ENCODE results near the gene IL4. TPM values are rescaled to one million over a fixed set of nuclear protein-coding genes. Genes with fewer than 3 reads are reported as not detected.

IL4 gene
- polyA plus RNA-seq, 1 donor from 2014 or later, result not detected

- TF ChIP-seq RAD21 (conservative IDR thresholded peaks at IDR 0.05), result no peak
- TF ChIP-seq EZH2 (IDR thresholded peaks at IDR 0.05; ENCODE audit: borderline replicate concordance, insufficient read depth, low read length, poor library complexity, severe bottlenecking), result no peak
- no peak for TF ChIP-seq SMC3 (conservative IDR thresholded peaks at IDR 0.05; ENCODE audit: poor library complexity)
- TF ChIP-seq, protein P1, sequence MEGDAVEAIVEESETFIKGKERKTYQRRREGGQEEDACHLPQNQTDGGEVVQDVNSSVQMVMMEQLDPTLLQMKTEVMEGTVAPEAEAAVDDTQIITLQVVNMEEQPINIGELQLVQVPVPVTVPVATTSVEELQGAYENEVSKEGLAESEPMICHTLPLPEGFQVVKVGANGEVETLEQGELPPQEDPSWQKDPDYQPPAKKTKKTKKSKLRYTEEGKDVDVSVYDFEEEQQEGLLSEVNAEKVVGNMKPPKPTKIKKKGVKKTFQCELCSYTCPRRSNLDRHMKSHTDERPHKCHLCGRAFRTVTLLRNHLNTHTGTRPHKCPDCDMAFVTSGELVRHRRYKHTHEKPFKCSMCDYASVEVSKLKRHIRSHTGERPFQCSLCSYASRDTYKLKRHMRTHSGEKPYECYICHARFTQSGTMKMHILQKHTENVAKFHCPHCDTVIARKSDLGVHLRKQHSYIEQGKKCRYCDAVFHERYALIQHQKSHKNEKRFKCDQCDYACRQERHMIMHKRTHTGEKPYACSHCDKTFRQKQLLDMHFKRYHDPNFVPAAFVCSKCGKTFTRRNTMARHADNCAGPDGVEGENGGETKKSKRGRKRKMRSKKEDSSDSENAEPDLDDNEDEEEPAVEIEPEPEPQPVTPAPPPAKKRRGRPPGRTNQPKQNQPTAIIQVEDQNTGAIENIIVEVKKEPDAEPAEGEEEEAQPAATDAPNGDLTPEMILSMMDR (IDR thresholded peaks at IDR 0.05; ENCODE audit: poor library complexity, severe bottlenecking), result no peak
- no peak for TF ChIP-seq TAF1 (IDR thresholded peaks at IDR 0.05; ENCODE audit: low read depth)
- no peak for TF ChIP-seq EP300 (conservative IDR thresholded peaks at IDR 0.05; ENCODE audit: poor library complexity, severe bottlenecking)
- no peak for TF ChIP-seq POLR2AphosphoS5 (IDR thresholded peaks at IDR 0.05)
- no peak for TF ChIP-seq REST (IDR thresholded peaks at IDR 0.05; ENCODE audit: borderline replicate concordance)
- TF ChIP-seq MXI1 (conservative IDR thresholded peaks at IDR 0.05; ENCODE audit: poor library complexity, severe bottlenecking), result no peak
- no peak overlapping the region for H3K4me3 ChIP-seq (ENCODE audit: low read length)
- H3K27ac ChIP-seq (ENCODE audit: low read length), result no peak overlapping the region
- H4K20me1 ChIP-seq (ENCODE audit: insufficient read depth), result no peaks in the 10 kb centered on the region
- no peaks in the 10 kb centered on the region for H3K9me3 ChIP-seq (ENCODE audit: low read length)
- no peaks in the 10 kb centered on the region for H3K79me2 ChIP-seq (replicated peaks; ENCODE audit: insufficient read depth, low read length)
- no peak overlapping the region for H3K9ac ChIP-seq (ENCODE audit: low read length)
- no peaks in the 10 kb centered on the region for H3K9me2 ChIP-seq (ENCODE audit: insufficient read depth, low read length)
- H3F3A ChIP-seq (ENCODE audit: insufficient read depth, low read length, poor library complexity, severe bottlenecking), result no peaks in the 10 kb centered on the region
- no peaks in the 10 kb centered on the region for H3K27me3 ChIP-seq (ENCODE audit: insufficient read depth, low read depth, low read length)
- no peaks in the 10 kb centered on the region for H3K36me3 ChIP-seq (ENCODE audit: insufficient read depth, low read length)
- H3K4me2 ChIP-seq (ENCODE audit: low read length), result no peak overlapping the region
- no peak overlapping the region for H2AFZ ChIP-seq (ENCODE audit: low read depth, low read length)
Measured at GRCh38 chr5:132681476-132681831, 7.7 kb downstream of the IL4 start.

DNA sequence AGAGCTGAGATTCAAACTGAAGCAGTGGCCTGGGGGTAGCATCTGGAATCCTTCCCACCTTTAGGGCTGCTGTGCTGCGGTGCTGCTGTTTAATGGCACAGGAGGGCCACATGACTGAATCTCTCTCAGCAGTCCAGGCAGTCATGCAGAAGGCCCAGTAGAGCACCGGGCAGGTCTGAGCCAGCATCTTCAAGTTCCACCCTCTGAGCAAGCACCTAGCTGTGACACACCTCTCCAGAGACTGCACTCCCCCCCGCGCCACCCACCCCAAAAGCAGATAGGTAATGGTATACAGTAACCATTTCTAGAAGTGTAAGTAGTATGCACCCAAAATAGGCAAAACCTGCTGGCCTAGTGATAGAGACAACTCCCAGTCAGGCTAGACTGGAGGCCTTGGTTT lies 8.2 kb downstream of the IL4 start:
- Histone ChIP-seq H3F3A (ENCODE audit: insufficient read depth, low read length, poor library complexity, severe bottlenecking) (no peaks in the 10 kb centered on the region), H3K27ac (ENCODE audit: low read length) (no peak overlapping the region), H3K4me3 (ENCODE audit: low read length) (no peak overlapping the region), H3K9me3 (ENCODE audit: low read length) (no peaks in the 10 kb centered on the region), H3K79me2 (replicated peaks; ENCODE audit: insufficient read depth, low read length) (no peaks in the 10 kb centered on the region), H3K4me2 (ENCODE audit: low read length) (no peak overlapping the region), H4K20me1 (ENCODE audit: insufficient read depth) (no peaks in the 10 kb centered on the region), H3K36me3 (ENCODE audit: insufficient read depth, low read length) (no peaks in the 10 kb centered on the region), H3K9ac (ENCODE audit: low read length) (no peak overlapping the region), H2AFZ (ENCODE audit: low read depth, low read length) (no peak overlapping the region), H3K27me3 (ENCODE audit: insufficient read depth, low read depth, low read length) (no peaks in the 10 kb centered on the region), H3K9me2 (ENCODE audit: insufficient read depth, low read length) (no peaks in the 10 kb centered on the region)
- TF ChIP-seq SMC3 (conservative IDR thresholded peaks at IDR 0.05; ENCODE audit: poor library complexity) (no peak), RAD21 (conservative IDR thresholded peaks at IDR 0.05) (no peak), TAF1 (IDR thresholded peaks at IDR 0.05; ENCODE audit: low read depth) (no peak), EP300 (conservative IDR thresholded peaks at IDR 0.05; ENCODE audit: poor library complexity, severe bottlenecking) (no peak), POLR2AphosphoS5 (IDR thresholded peaks at IDR 0.05) (no peak), MXI1 (conservative IDR thresholded peaks at IDR 0.05; ENCODE audit: poor library complexity, severe bottlenecking) (no peak), REST (IDR thresholded peaks at IDR 0.05; ENCODE audit: borderline replicate concordance) (no peak)
